HG02970 (cell line): ENCODE measurements around the gene SCN9A.
"Not testable (repeated sequence)": the region's sequence is repeated elsewhere in the genome, so short reads cannot be mapped to it uniquely, and the experiment has no call there.

Experiments used
- ATAC-seq: cut with Tn5 transposase; IDR thresholded peaks from one replicate; pipeline ENCODE4 v1.9.1; 2021; ENCODE audit warnings: mild to moderate bottlenecking, moderate library complexity, moderate number of reproducible peaks; ENCODE audit not compliant: unreplicated experiment, low FRiP score

SCN9A gene

DNA sequence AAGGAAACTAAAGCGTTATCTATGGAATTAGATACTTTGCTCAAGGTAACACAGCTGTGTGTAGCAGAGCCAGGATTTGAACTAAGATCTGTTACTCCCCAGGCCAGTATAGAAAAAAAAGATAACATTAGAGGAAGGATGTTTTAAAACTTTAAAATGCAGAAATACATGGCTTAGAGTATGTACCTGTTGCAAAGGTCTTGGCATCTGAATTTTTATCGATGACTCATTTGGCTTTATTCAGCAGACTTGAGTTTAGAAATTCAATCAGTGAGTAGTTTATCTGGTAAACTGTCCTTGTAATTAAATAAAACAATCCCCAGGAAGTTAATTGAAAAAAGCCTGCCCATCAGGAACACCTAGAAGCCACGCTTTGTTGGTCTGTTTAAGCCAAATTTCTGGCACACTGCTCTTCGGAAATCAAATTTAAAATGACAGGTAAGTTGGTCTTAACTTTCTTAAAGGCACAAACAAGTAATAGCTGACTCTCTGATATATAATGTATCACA, 36.9 kb downstream of the SCN9A start:
- ATAC-seq = no peak

DNA sequence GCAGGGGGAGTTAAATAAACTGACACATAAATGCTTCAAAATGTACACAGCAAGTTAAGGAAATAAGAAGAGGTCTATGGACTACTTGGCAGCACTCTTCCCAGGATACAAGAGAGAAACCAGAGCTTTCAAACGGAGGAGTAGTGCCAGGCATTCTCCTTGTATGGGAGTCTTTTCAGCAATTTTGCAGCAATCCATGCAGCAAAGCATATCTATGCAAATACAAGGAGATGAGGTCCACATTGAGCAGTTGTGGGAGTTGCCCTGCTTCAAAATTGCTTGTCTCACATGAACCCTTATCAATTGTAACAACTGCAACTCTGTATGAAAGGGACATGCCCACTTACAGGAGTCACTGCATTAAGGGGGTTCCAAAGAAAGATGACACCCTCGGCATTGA, 37.8 kb downstream of the SCN9A start:
- no peak for ATAC-seq

DNA sequence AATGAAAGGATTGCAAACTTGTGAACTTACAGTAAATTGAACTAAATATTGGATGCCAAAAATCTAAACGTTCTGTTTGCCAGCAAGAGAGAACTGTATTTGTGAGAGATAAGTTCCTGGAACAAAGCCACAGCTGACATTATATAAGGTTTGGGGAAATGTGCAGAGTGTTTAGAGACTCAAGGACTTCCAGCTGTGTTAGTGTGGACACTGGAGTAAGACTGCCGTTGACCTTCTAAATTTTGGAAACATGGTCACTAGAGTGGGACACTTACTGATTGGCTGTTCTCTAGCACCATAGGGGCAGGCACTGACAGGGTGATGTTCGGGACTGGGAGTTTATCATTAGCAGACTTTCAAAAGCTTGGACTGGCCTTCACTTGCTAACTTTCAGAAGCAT, 40.5 kb downstream of the SCN9A start:
- no peak for ATAC-seq

DNA sequence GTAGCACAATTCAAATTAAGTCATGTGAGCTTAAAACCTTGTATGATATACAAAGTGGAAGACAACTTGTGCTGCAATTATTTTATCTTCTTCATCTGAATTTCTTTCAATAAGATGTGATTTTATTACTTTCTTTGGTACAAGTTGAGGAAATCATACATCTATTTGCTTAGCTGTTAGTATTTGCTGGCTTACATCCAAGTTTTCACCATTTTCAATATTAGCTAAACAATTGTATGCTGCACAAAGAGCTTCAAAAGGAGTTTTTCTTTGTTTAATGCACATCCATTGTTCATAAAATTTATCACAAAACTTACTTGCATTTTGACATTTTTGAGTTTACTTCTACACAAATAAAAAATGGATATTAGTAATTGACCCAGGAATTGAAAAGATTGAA, 40.9 kb downstream of the SCN9A start:
- ATAC-seq = no peak

DNA sequence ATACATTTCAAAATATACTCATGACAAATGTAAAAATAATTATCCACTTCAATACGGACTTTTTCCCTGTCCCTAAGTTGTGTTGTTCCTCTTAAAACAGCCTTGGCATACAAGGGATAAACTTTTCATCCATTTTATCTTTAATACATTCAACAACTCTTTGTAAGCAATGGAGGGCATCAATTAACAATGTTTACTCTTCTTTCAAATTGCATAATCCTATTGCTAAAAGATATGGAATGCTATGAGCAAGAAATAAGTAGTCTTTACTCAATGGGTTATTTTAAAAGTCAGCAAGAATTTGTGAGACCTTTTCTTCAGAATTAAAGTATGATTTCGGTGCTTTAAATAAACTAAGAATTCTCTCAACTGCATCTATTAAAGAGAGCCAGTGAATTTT, 41.9 kb downstream of the SCN9A start:
- ATAC-seq = no peak

DNA sequence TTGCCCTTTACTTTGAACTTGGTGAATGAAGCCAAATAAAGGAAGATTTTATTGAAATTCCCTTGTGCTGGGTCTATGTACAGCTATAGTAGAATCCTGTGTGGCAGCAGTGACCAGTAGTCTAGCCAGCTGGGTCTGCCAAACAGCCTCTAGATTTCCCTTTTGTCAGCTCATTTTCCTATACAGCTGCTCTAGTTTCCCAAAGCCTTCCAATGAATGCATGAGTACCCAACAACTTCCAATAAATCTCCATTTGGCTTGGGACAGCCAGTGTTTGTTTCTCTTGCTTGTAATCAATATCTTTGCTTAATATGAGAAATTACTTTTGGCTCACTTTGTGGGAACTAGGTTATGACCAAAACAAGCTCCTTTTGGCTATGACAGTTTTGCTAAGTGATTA, 43.6 kb downstream of the SCN9A start:
- ATAC-seq = no peak

DNA sequence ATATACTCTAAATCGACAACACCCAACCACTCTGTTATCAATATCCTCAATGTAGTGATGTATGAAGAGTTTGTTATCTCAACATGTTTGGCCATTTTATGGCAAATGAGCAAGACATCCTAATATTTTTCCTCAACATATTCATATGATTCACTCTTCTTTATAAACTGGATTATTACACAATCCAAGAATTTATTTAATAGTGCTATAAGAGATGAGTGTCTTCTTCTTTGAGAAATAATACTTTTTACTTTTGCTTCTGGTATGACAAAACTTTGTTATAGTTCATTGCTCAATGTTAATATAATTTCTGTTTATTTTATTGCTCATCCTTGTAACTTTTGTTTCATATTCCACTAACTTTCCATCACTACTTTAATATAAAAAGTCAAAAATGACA, 44.3 kb downstream of the SCN9A start:
- no peak for ATAC-seq

DNA sequence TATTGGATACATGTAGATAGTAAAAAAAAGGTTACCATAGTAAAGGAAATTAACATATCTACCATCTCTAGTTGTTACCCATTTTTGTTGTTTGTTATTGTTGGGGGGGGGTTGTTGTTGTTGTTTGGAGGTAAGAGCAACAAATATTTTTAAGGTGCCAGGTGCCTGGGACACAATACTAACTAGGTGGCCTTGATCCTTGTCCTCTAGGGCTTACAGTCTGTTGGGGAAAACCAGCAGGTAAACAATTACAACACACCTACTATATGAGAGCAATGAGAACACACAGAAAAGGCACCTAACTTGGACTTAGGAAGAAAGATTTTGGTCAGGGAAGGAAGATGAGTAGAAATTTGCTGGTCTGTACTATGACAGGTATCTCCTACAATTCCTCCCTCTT, 46.3 kb downstream of the SCN9A start:
- no peak for ATAC-seq

DNA sequence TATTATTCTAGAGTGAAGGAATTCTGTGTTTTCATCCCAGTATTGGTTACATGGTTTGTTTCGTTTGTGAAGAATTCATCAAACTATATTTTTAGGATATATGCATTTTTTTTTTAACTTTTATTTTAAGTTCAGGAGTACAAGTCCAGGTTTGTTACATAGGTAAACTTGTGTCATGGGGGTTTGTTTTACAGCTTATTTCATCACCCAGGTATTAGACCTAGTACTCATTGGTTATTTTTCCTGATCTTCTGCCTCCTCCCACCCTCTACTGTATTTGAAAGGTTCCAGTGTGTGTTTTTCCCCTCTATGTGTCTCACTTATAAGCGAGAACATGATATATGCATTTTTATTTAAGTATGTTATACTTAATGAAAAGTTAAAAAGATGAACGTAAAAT, 47.6 kb downstream of the SCN9A start:
- no peak for ATAC-seq

DNA sequence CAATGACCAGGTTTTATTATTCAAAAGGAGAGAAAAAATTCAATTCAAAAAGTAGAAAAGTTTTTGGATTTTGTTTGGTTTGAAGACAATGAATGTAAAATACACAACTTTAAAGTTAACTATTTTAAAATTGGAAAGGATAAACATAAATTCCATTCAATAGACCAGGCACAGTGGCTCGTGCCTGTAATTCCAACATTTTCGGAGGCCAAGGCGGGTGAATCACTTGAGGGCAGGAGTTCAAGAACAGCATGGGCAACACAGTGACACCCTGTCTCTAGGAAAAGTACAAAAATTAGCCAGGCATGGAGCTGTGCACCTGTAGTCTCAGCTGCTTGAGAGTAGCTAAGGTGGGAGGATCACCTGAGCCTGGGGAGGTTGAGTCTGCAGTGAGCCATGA, 54.7 kb downstream of the SCN9A start:
- ATAC-seq = no peak

DNA sequence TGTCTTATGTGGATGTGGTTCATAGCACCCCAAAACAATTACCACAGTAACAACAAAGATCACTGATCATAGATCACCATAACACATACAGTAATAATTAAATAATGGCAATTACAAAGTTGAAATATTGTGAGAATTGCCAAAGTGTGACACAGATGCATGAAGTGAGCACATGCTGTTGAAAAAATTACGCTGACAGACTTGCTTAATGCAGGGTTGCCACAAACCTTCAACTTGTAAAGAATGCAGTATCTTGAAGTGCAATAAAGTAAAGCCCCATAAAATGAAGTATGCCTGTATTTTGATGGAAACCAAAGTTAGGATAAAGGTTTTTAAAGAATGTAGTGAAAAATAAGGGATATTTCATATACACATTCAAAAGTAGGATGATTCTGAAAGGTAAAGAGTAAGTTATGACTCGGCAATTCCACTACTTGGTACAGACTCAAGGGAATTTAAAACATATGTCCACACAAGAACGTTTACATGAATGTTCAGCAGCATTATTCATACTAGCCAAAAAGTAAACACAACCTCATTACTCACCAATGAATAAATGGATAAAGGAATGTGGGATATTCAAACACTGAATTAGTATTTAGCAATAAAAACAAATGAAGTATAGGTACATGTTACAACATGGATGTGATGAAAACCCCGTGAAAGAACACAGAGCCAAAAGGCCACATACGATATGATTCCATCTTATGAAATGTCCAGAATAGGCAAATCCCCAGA, 61.6 kb downstream of the SCN9A start:
- ATAC-seq = no peak

DNA sequence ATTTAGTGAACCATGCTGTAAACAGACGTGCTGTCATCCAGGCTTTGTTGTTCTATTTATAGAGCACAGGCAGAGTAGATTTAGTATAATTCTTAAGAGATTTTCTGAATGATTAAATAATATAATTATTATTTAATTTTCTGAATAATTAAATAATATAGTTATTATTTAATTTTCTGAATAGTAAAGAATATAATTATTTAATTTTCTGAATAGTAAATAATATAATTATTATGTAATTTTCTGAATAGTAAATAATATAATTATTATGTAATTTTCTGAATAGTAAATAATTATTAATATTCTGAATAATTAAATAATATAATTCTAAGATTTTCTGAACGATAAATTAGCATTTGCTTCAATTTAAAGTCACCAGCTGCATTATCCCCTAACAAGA, 62.9 kb downstream of the SCN9A start:
- ATAC-seq = not testable (repeated sequence)

DNA sequence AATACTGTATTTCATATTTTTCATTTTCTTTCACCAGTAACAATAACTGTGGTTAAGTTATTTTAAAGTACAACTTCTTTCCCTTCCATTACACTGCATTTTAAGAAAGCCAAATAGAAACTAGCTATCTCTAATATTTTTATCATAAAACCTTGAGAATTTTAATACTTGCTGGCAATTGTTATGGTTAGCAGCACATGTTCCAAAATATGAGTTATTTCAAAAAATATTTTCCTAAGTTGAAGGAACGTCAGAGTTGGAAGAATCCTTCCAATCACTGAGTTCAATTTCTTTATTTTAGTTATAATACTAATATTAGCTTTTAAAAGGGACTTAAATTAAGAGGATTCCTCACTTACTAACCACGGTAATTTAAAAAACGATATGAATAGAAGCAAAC, 68.4 kb downstream of the SCN9A start:
- ATAC-seq = no peak

DNA sequence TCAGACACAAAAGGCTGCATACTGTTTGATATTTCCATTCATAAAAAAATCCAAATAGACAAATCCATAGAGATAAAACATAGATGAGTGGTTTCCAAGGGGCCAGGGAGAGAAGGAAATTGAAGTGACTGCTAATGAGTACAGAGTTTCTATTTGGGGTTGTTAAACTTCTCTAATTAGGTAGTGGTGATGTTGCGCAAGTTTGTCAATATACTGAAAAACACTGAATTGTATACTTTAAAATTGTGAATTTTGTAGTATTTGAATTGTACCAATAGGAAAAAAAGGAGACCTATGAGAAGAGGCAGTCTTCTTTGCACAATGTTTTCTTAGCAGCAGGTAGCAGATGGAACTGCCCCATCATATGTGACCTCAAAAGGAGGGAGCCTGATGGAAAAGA, 71.1 kb downstream of the SCN9A start:
- ATAC-seq = no peak

DNA sequence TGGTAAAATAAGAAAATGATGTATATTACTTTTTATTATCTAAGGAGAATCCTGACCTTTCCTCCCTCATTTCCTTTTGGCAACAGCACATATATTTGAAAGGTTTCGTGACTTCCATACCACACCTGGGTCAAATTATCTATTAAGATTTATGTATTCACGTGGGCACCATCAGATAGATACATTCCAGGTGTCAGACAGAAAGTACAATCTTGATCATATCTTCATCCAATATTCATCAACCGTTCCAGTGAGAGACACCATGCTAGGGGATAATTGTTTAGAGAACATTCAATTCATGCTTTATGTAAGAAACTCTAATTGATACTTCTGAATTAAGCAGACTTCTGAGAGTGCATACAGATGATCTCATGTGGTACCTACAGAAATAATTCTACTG, 73.7 kb downstream of the SCN9A start:
- ATAC-seq = no peak

DNA sequence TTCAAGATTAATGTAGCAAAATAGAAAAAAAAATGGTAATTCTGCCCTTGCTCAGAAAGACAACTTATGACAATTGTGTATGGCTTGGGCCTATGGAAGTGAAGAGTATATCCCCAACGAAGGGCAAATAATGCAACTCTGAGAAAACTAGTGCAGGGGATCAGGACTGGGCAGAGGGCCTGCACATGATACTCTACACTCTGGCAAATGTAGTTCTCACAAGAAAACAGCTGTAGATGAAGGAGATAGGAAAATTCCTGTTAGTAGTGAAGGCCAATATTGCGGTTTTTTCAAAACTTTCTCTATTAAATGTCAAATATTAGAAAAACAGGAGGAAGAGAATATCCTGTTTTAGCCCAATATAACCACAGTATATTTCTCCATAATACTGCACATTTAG, 77.8 kb downstream of the SCN9A start:
- ATAC-seq = no peak

DNA sequence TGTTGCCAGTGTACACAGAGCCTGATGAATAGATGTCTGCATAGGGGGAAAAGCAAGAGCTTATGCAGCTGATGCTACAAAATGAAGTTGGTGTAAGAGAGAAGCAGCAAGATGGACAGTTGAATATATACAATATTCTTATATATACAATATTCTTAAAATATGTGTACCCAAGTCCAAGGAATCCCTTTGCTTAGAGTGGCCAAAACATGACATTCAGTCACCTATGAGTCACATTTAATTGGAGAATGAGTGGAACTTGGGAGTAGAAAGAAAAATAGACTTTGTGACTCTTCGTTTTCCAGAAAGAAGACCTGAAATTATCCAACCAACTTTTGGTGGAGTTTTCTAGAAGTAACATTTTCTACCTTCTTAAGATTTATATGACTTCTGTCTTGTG, 81.8 kb downstream of the SCN9A start:
- ATAC-seq = no peak

DNA sequence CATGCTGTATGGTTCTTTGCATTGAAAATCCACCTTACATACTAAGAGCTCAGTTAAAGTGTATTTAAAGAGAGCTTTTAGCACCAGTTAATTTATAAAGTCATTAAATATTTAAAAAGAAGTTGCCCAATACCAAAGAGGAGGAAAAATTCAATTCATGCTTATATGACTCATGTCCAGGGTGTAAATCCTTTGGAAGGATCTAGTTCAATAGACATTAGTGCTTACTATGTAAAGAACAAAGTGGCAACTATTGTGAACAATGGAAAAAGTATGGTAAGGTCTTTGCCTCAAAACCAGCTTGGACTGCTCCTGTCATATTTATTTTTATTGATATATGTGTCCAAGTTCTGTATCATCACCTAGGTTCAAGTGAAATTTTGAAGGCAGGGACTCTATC, 90.5 kb downstream of the SCN9A start:
- ATAC-seq = no peak

DNA sequence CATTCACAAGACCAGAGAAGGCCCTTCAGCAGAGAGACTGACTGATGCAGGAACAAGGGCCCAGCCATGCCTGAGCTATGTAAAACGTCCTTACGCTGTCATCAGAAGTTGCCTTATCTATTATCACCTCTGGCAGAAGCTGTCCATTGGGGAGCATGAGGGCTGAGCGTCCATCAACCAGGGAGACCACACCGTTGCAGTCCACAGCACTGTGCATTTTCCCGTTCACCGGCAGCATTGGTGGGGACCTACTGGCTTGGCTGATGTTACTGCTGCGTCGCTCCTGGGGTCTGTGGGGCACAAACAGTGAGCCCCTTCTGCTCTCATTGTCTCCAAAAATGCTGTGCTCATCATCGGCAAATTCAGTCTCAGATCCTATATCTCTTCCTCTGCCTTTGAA, 91.4 kb downstream of the SCN9A start:
- ATAC-seq = no peak

DNA sequence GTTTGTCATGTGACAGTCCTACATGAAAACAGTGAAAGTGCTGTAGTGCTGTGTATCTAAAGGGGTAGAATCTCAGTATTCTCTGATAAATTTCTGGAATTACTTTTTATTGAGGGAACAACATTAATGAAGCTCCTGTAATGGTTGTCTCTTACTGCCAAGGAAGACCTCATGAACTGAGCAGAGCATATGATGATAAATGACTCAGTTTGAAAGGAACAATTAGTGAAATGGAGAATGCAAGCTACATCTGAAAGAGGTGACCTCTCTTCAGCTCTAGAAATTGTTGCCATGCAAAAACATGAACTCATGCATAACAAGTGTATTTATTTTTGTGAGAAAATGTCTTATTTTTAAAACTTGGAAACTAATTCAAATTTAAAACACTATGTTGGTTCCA, 93.6 kb downstream of the SCN9A start:
- no peak for ATAC-seq

DNA sequence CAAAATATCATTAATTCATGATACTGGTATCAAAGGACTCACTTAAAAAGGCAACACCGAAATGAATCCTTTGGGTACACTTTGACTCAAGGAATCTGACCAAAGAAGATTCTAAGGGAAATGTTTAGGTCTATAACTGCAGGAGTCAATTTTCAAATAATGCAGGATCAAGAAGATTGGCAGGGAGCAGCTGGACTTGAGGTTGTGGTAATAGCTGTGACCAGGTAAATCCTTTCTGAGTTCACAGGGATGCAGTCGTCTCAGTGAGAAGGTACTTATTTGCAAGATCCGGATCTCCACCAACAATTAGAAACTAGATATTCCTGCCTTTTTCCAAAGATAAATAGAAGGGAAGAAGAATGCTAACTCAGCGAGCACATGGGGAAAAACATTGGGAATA, 96.9 kb downstream of the SCN9A start:
- ATAC-seq = no peak

DNA sequence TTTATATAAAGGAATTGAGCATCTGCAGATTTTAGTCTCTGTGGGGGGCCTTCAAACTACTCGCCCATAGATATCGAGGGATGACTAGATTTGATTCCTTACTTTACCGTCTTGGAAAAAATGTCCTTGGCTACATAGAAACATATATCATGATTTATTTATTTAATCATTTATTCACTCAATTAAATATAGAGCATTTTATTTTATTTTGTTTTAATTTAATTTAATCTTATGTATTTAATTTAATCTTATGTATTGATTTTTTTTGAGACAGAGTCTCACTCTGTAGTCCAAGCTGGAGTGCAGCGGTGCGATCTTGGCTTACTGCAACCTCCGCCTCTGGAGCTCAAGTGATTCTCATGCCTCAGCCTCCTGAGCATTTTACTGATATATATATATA, 105.4 kb downstream of the SCN9A start:
- ATAC-seq = no peak

DNA sequence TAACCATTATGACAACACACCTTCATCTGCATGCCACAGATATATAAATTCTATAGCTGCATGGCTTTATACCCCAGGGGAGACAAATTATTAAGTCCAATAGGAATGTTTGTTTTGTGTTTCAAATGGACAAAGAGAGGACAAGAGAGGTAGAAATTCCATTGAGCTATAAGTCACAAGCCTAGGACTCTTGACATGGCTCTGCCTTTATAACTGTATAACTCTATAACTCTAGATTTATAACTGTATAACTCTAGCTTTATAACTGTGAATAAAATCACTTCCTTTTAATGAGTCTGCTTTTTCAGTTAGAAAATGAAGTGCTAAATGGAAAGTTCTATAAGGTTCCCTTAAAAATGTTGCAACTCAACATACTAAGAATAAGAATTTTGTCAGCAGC, 106.4 kb downstream of the SCN9A start:
- ATAC-seq = no peak
